HEK293 (cell line): ENCODE data around the gene BICRA.

Source experiments
- CTCF ChIA-PET: fragments of 350-600 bp; formaldehyde crosslinking; extraction: SDS; loops from one replicate; lab custom pipeline; 2021; ENCODE audit warnings: antibody characterized with exemption; lab: Yijun Ruan, JAX
- POLR2A ChIA-PET: fragments of 300-600 bp; formaldehyde crosslinking; extraction: SDS; loops from one replicate; lab custom pipeline; 2020; ENCODE audit warnings: antibody characterized with exemption, inconsistent platforms; lab: Yijun Ruan, JAX
- H3K27ac ChIP-seq: fragments of 200-500 bp; sonication (Bioruptor generic); 2 replicates; pipeline ENCODE4 v1.5.1; 2014; ENCODE audit warnings: low read depth, low read length, control low read depth, inconsistent platforms; ENCODE audit errors: extremely low read depth
- H3K36me3 ChIP-seq, 2 experiments: fragments of 200-500 bp in 1 of 2; sonication (Bioruptor generic) in 1 of 2; 1 replicate in 1 of 2; 2 replicates in 1 of 2; pipeline ENCODE4 v1.5.1; 2014 to 2017; ENCODE audit warnings: inconsistent platforms in 2 of 2, low read length in 2 of 2; ENCODE audit not compliant: control insufficient read depth in 2 of 2, insufficient read depth in 1 of 2
- H3K4me1 ChIP-seq: fragments of 200-500 bp; sonication (Bioruptor generic); 2 replicates; pipeline ENCODE4 v1.5.1; 2014; ENCODE audit warnings: mild to moderate bottlenecking, low read length, inconsistent platforms; ENCODE audit not compliant: control insufficient read depth, insufficient read depth
- H3K4me3 ChIP-seq: 2 replicates; pipeline ENCODE4 v1.5.1; 2011; ENCODE audit warnings: low read depth, mild to moderate bottlenecking, control low read depth, low read length, moderate library complexity
- H3K9me3 ChIP-seq: fragments of 200-500 bp; sonication (Bioruptor generic); 2 replicates; pipeline ENCODE4 v1.5.1; 2014; ENCODE audit warnings: low read depth, low read length, inconsistent platforms; ENCODE audit not compliant: control insufficient read depth, insufficient read depth
- AEBP2 ChIP-seq: fragments of 450-650 bp; formaldehyde crosslinking; IDR thresholded peaks from 2 replicates; pipeline ENCODE4 v1.5.1; 2016; ENCODE audit warnings: missing biosample characterization, missing genetic modification characterization, borderline replicate concordance
- HOXC10 ChIP-seq: sonication (generic); formaldehyde crosslinking; IDR thresholded peaks from 2 replicates; pipeline ENCODE4 v1.8.1; 2023; ENCODE audit warnings: mild to moderate bottlenecking, missing genetic modification reagents
- MZF1 ChIP-seq: fragments of 450-650 bp; formaldehyde crosslinking; IDR thresholded peaks from 2 replicates; pipeline ENCODE4 v1.5.1; 2017; ENCODE audit warnings: missing biosample characterization, missing genetic modification characterization, borderline replicate concordance
- OVOL3 ChIP-seq: fragments of 450-650 bp; formaldehyde crosslinking; IDR thresholded peaks from 2 replicates; pipeline ENCODE4 v1.5.1; 2016; ENCODE audit warnings: missing biosample characterization, missing genetic modification characterization
- SETDB1 ChIP-seq: IDR thresholded peaks from one replicate; pipeline ENCODE4 v1.6.1; 2017; ENCODE audit warnings: mild to moderate bottlenecking, low read length, moderate library complexity, mixed read lengths; ENCODE audit not compliant: insufficient read length
- SP7 ChIP-seq: fragments of 450-650 bp; formaldehyde crosslinking; IDR thresholded peaks from 2 replicates; pipeline ENCODE4 v1.5.1; 2016; ENCODE audit warnings: missing biosample characterization, missing genetic modification characterization
- ZBTB49 ChIP-seq: fragments of 450-650 bp; formaldehyde crosslinking; IDR thresholded peaks from 2 replicates; pipeline ENCODE4 v1.5.1; 2016; ENCODE audit warnings: missing biosample characterization, missing genetic modification characterization, low read depth
- ZBTB6 ChIP-seq: fragments of 450-650 bp; formaldehyde crosslinking; IDR thresholded peaks from 2 replicates; pipeline ENCODE4 v1.5.1; 2017; ENCODE audit warnings: missing biosample characterization, missing genetic modification characterization
- ZFP37 ChIP-seq: fragments of 450-650 bp; formaldehyde crosslinking; IDR thresholded peaks from 2 replicates; pipeline ENCODE4 v1.5.1; 2016; ENCODE audit warnings: missing biosample characterization, missing genetic modification characterization
- ZFP41 ChIP-seq: fragments of 450-650 bp; formaldehyde crosslinking; IDR thresholded peaks from 2 replicates; pipeline ENCODE4 v1.5.1; 2016; ENCODE audit warnings: missing biosample characterization, missing genetic modification characterization, borderline replicate concordance
- ZFP69B ChIP-seq: fragments of 450-650 bp; formaldehyde crosslinking; IDR thresholded peaks from 2 replicates; pipeline ENCODE4 v1.5.1; 2016; ENCODE audit warnings: missing biosample characterization, missing genetic modification characterization
- ZNF121 ChIP-seq: fragments of 450-650 bp; formaldehyde crosslinking; IDR thresholded peaks from 2 replicates; pipeline ENCODE4 v1.5.1; 2016; ENCODE audit warnings: missing biosample characterization, missing genetic modification characterization
- ZNF16 ChIP-seq: fragments of 450-650 bp; formaldehyde crosslinking; IDR thresholded peaks from 2 replicates; pipeline ENCODE4 v1.5.1; 2016; ENCODE audit warnings: low read depth, missing biosample characterization, missing genetic modification characterization
- ZNF2 ChIP-seq: fragments of 450-650 bp; formaldehyde crosslinking; IDR thresholded peaks from 2 replicates; pipeline ENCODE4 v1.5.1; 2016; ENCODE audit warnings: missing biosample characterization, missing genetic modification characterization
- ZNF24 ChIP-seq: fragments of 450-650 bp; formaldehyde crosslinking; IDR thresholded peaks from 2 replicates; pipeline ENCODE4 v1.5.1; 2016; ENCODE audit warnings: missing biosample characterization, missing genetic modification characterization
- ZNF26 ChIP-seq: fragments of 450-650 bp; formaldehyde crosslinking; IDR thresholded peaks from 2 replicates; pipeline ENCODE4 v1.5.1; 2016; ENCODE audit warnings: missing biosample characterization, missing genetic modification characterization
- ZNF274 ChIP-seq, 2 experiments: fragments of 200-500 bp in 1 of 2; fragments of 450-650 bp in 1 of 2; sonication (Bioruptor generic) in 1 of 2; formaldehyde crosslinking in 1 of 2; IDR thresholded peaks; 2 replicates each; pipeline versions ENCODE4 v1.5.1 to v1.6.1; 2014 to 2016; ENCODE audit warnings: borderline replicate concordance in 1 of 2, inconsistent platforms in 1 of 2, low read length in 1 of 2, missing biosample characterization in 1 of 2, missing genetic modification characterization in 1 of 2
- ZNF302 ChIP-seq: fragments of 450-650 bp; formaldehyde crosslinking; IDR thresholded peaks from 2 replicates; pipeline ENCODE4 v1.5.1; 2016; ENCODE audit warnings: missing biosample characterization, missing genetic modification characterization, low read depth
- ZNF423 ChIP-seq: fragments of 450-650 bp; formaldehyde crosslinking; IDR thresholded peaks from 2 replicates; pipeline ENCODE4 v1.5.1; 2016; ENCODE audit warnings: missing biosample characterization, missing genetic modification characterization
- ZNF433 ChIP-seq: fragments of 450-650 bp; formaldehyde crosslinking; IDR thresholded peaks from 2 replicates; pipeline ENCODE4 v1.5.1; 2016; ENCODE audit warnings: missing biosample characterization, missing genetic modification characterization, low read depth
- ZNF521 ChIP-seq: fragments of 450-650 bp; formaldehyde crosslinking; IDR thresholded peaks from 2 replicates; pipeline ENCODE4 v1.5.1; 2017; ENCODE audit warnings: missing biosample characterization, mild to moderate bottlenecking, missing genetic modification characterization
- ZNF544 ChIP-seq: fragments of 450-650 bp; formaldehyde crosslinking; IDR thresholded peaks from 2 replicates; pipeline ENCODE4 v1.5.0; 2017; ENCODE audit warnings: missing biosample characterization, missing genetic modification characterization
- ZNF560 ChIP-seq: fragments of 450-650 bp; formaldehyde crosslinking; IDR thresholded peaks from 2 replicates; pipeline ENCODE4 v1.5.1; 2017; ENCODE audit warnings: missing biosample characterization, missing genetic modification characterization, borderline replicate concordance
- ZNF571 ChIP-seq: fragments of 450-650 bp; formaldehyde crosslinking; IDR thresholded peaks from 2 replicates; pipeline ENCODE4 v1.5.0; 2017; ENCODE audit warnings: missing biosample characterization, missing genetic modification characterization
- ZNF660 ChIP-seq: fragments of 450-650 bp; IDR thresholded peaks from 2 replicates; pipeline ENCODE4 v1.5.1; 2018; ENCODE audit warnings: missing biosample characterization, mild to moderate bottlenecking, missing genetic modification characterization
- ZNF664 ChIP-seq: fragments of 450-650 bp; formaldehyde crosslinking; IDR thresholded peaks from 2 replicates; pipeline ENCODE4 v1.5.1; 2016; ENCODE audit warnings: missing biosample characterization, missing genetic modification characterization
- ZNF76 ChIP-seq: fragments of 450-650 bp; formaldehyde crosslinking; IDR thresholded peaks from 2 replicates; pipeline ENCODE4; 2016; ENCODE audit warnings: low read depth, missing biosample characterization, missing genetic modification characterization, borderline replicate concordance
- ZNF768 ChIP-seq: fragments of 450-650 bp; formaldehyde crosslinking; IDR thresholded peaks from 2 replicates; pipeline ENCODE4 v1.5.1; 2018; ENCODE audit warnings: missing biosample characterization, mild to moderate bottlenecking, missing genetic modification characterization
- ZNF792 ChIP-seq: fragments of 450-650 bp; formaldehyde crosslinking; IDR thresholded peaks from 2 replicates; pipeline ENCODE4 v1.5.1; 2016; ENCODE audit warnings: missing biosample characterization, missing genetic modification characterization
- ZNF830 ChIP-seq: fragments of 450-650 bp; IDR thresholded peaks from 2 replicates; pipeline ENCODE4 v1.5.0; 2018; ENCODE audit warnings: missing biosample characterization, missing genetic modification characterization, low read depth, mild to moderate bottlenecking, moderate library complexity
- ZNF837 ChIP-seq: fragments of 450-650 bp; formaldehyde crosslinking; IDR thresholded peaks from 2 replicates; pipeline ENCODE4 v1.5.1; 2016; ENCODE audit warnings: missing biosample characterization, missing genetic modification characterization
- ZXDB ChIP-seq: fragments of 450-650 bp; formaldehyde crosslinking; IDR thresholded peaks from 2 replicates; pipeline ENCODE4 v1.5.1; 2016; ENCODE audit warnings: missing biosample characterization, missing genetic modification characterization

BICRA gene

GRCh38 chr19:47729799-47730520, 121.0 kb downstream of the BICRA start (continued):
- TF ChIP-seq ZNF792 (tag by site-specific recombination) (no peak), ZNF544 (tag by site-specific recombination) (no peak), ZFP41 (no peak), ZNF560 (no peak), ZNF423 (no peak), AEBP2 (tag by site-specific recombination) (no peak), ZNF830 (tag by site-specific recombination) (no peak), ZNF660 (tag by site-specific recombination) (no peak), ZNF571 (no peak), ZNF16 (tag by site-specific recombination) (peak; percentile 98), ZNF837 (tag by site-specific recombination) (0 out of 2 replicates have a peak, but pooled peaks have one; percentile 21), SP7 (tag by site-specific recombination) (0 out of 2 replicates have a peak, but pooled peaks have one; percentile 10), ZNF302 (no peak), ZFP37 (no peak; the same call in 1 of the 2 replicates)
- TF ChIP-seq, all 188 proteins: peak for 34

- Histone ChIP-seq H3K9me3 (no peaks in the 10 kb centered on the region), H3K27ac (no peak overlapping the region), H3K36me3 (no peaks in the 10 kb centered on the region), H3K4me3 (no peak overlapping the region), H3K4me1 (peaks cover 4% of the 10 kb centered on the region)
- POLR2A ChIA-PET = interaction anchor here (0.8 to 1.7 kb wide), 3 partner anchors 12 to 290 kb away, joined by 4 to 6 read pairs (median 4); no protein-coding TSS in a partner anchor
- TF ChIP-seq SETDB1 (no peak), ZNF274 (IDR thresholded peaks at IDR 0.05; ENCODE audit: low read length) (no peak), ZNF274 (tag by site-specific recombination; IDR thresholded peaks at IDR 0.05; ENCODE audit: borderline replicate concordance) (no peak), OVOL3 (tag by site-specific recombination) (no peak), ZNF121 (tag by site-specific recombination) (no peak), ZNF24 (no peak), ZBTB49 (tag by site-specific recombination) (no peak), ZNF660 (tag by site-specific recombination) (no peak), MZF1 (tag by site-specific recombination) (no peak), ZFP69B (tag by site-specific recombination) (no peak), ZXDB (tag by site-specific recombination) (no peak), HOXC10 (CRISPR knock-in tag) (no peak), ZNF76 (tag by site-specific recombination) (no peak), ZNF768 (tag by site-specific recombination) (no peak), ZNF521 (tag by site-specific recombination) (no peak), ZNF2 (tag by site-specific recombination) (no peak), ZNF26 (tag by site-specific recombination) (no peak), ZNF433 (tag by site-specific recombination) (no peak), ZNF837 (tag by site-specific recombination) (no peak), ZBTB6 (tag by site-specific recombination) (no peak), ZNF664 (tag by site-specific recombination) (no peak)
- CTCF ChIA-PET = interaction anchor here (1.6 kb wide), 1 partner anchor 18 kb away, joined by 8 read pairs; the partner anchor contains the start of gene EHD2
Observed at GRCh38 chr19:47730521-47730889, 121.6 kb downstream of the BICRA start.
